SK-N-SH (cell line): Measurements from ENCODE around the gene KLK3. TPM values are rescaled to one million over a fixed set of nuclear protein-coding genes. Genes with fewer than 3 reads are reported as not detected.

Experiments
- CTCF ChIA-PET: fragments of 300-600, 350-600 bp; formaldehyde crosslinking; extraction: SDS; loops from one replicate; lab custom pipeline; 2021; lab: Yijun Ruan, JAX
- POLR2A ChIA-PET: fragments of 350-600 bp; sonication (Branson Sonifier 250); formaldehyde crosslinking; extraction: SDS; loops from one replicate; lab custom pipeline; 2020; ENCODE audit warnings: antibody characterized with exemption, inconsistent platforms; lab: Yijun Ruan, JAX
- DNase-seq: peaks from one replicate; pipeline ENCODE4 v3.0.0; 2012
- H2AFZ ChIP-seq: fragments of 200-600 bp; sonication (generic); 2 replicates; pipeline ENCODE4 v1.8.1; 2016; ENCODE audit warnings: antibody characterized with exemption, mild to moderate bottlenecking, low read depth
- H3F3A ChIP-seq: fragments of 200-600 bp; sonication (generic); replicated peaks from 2 replicates; pipeline ENCODE3; 2016; ENCODE audit warnings: antibody characterized with exemption, mild to moderate bottlenecking; ENCODE audit not compliant: insufficient read depth
- H3K27ac ChIP-seq, 2 experiments: fragments of 200-500 bp in 1 of 2; fragments of 200-600 bp in 1 of 2; sonication (Bioruptor generic) in 1 of 2; sonication (generic), shearing (Covaris generic) in 1 of 2; 2 replicates each; pipeline versions ENCODE4 v1.5.1 to v1.6.1; 2014 to 2016; ENCODE audit warnings: low read depth in 2 of 2, inconsistent platforms in 1 of 2, low read length in 1 of 2, mild to moderate bottlenecking in 1 of 2, mixed read lengths in 1 of 2
- H3K27me3 ChIP-seq: fragments of 200-600 bp; sonication (generic), shearing (Covaris generic); 2 replicates; pipeline ENCODE4 v1.6.1; 2016; ENCODE audit warnings: mixed run types; ENCODE audit not compliant: insufficient read depth
- H3K36me3 ChIP-seq, 2 experiments: fragments of 200-500 bp in 1 of 2; fragments of 200-600 bp in 1 of 2; sonication (Bioruptor generic) in 1 of 2; sonication (generic) in 1 of 2; replicated peaks in 1 of 2; 2 replicates each; pipeline versions ENCODE3 to v1.5.1; 2014 to 2016; ENCODE audit warnings: low read length in 1 of 2, mild to moderate bottlenecking in 1 of 2; ENCODE audit not compliant: insufficient read depth in 2 of 2, control insufficient read depth in 1 of 2
- H3K4me1 ChIP-seq, 2 experiments: fragments of 200-500 bp in 1 of 2; fragments of 200-600 bp in 1 of 2; sonication (Bioruptor generic) in 1 of 2; sonication (generic), shearing (Covaris generic) in 1 of 2; 2 replicates each; pipeline versions ENCODE4 v1.5.1 to v1.6.1; 2014 to 2016; ENCODE audit warnings: low read depth in 1 of 2, low read length in 1 of 2, mixed run types in 1 of 2; ENCODE audit not compliant: insufficient read depth in 2 of 2, control insufficient read depth in 1 of 2
- H3K4me2 ChIP-seq: fragments of 200-600 bp; sonication (generic), shearing (Covaris generic); 2 replicates; pipeline ENCODE4 v1.6.1; 2017; ENCODE audit warnings: mixed run types
- H3K4me3 ChIP-seq, 2 experiments: fragments of 200-500 bp in 1 of 2; fragments of 200-600 bp in 1 of 2; sonication (Bioruptor generic) in 1 of 2; sonication (generic), shearing (Covaris generic) in 1 of 2; 2 replicates each; pipeline versions ENCODE4 v1.5.1 to v1.8.1; 2014 to 2016; ENCODE audit warnings: low read depth in 2 of 2, inconsistent platforms in 1 of 2, low read length in 1 of 2, mild to moderate bottlenecking in 1 of 2, mixed read lengths in 1 of 2, moderate library complexity in 1 of 2
- H3K79me2 ChIP-seq: fragments of 200-600 bp; sonication (generic); 2 replicates; pipeline ENCODE4 v1.8.1; 2017; ENCODE audit warnings: mild to moderate bottlenecking; ENCODE audit not compliant: insufficient read depth
- H3K9ac ChIP-seq: fragments of 200-600 bp; sonication (generic); 2 replicates; pipeline ENCODE4 v1.6.1; 2017; ENCODE audit warnings: mixed run types
- H3K9me2 ChIP-seq: fragments of 200-600 bp; sonication (generic); 2 replicates; pipeline ENCODE4 v1.6.1; 2017; ENCODE audit warnings: mixed run types
- H3K9me3 ChIP-seq: fragments of 200-600 bp; sonication (generic); 2 replicates; pipeline ENCODE4 v1.6.1; 2017; ENCODE audit warnings: mixed run types, mild to moderate bottlenecking, moderate library complexity
- H4K20me1 ChIP-seq: fragments of 200-600 bp; sonication (generic); 2 replicates; pipeline ENCODE4 v1.6.1; 2017; ENCODE audit warnings: mild to moderate bottlenecking, mixed run types; ENCODE audit not compliant: insufficient read depth
- EP300 ChIP-seq, 2 experiments: IDR thresholded peaks; 2 replicates each; pipeline versions ENCODE4 v1.4.0 to v1.6.1; 2012; ENCODE audit warnings: borderline replicate concordance in 1 of 2, low read depth in 1 of 2, low read length in 1 of 2
- MEF2A ChIP-seq: IDR thresholded peaks from 2 replicates; pipeline ENCODE4 v1.4.0; 2012; ENCODE audit warnings: low read depth, borderline replicate concordance
- NRF1 ChIP-seq: IDR thresholded peaks from 2 replicates; pipeline ENCODE4 v1.6.1; 2012; ENCODE audit warnings: low read depth, mild to moderate bottlenecking, low read length
- RAD21 ChIP-seq: IDR thresholded peaks from 2 replicates; pipeline ENCODE4 v1.6.1; 2012; ENCODE audit warnings: mild to moderate bottlenecking, low read length
- RXRA ChIP-seq: IDR thresholded peaks from 2 replicates; pipeline ENCODE4 v1.4.0; 2012; ENCODE audit warnings: low read depth, mild to moderate bottlenecking, borderline replicate concordance
- SIN3A ChIP-seq: IDR thresholded peaks from 2 replicates; pipeline ENCODE4 v1.6.1; 2012; ENCODE audit warnings: low read depth, mild to moderate bottlenecking, low read length, moderate library complexity, borderline replicate concordance
- WGBS: methylation state at CpG from one replicate; pipeline ENCODE4 v1.1.6; 2017; ENCODE audit warnings: low lambda C conversion rate; 5-methylcytosine and 5-hydroxymethylcytosine counted together
- polyA plus RNA-seq, 3 experiments: library from polyadenylated mRNA; depleted of rRNA; stranded (reverse); fragments of >200 nt; gene quantifications; 2 replicates each; pipeline ENCODE4 v1.2.3, GENCODE V29; 2012
- TF ChIP-seq, protein P1 (sequence below): IDR thresholded peaks from 2 replicates; pipeline ENCODE4 v1.4.0; 2012; ENCODE audit warnings: low read depth, borderline replicate concordance
- TF ChIP-seq, protein P2 (sequence below): fragments of 150-350 bp; IDR thresholded peaks from 2 replicates; pipeline ENCODE4 v1.6.1; 2016; ENCODE audit warnings: mild to moderate bottlenecking, low read depth, low read length
- TF ChIP-seq, protein P3 (sequence below): fragments of 200-600 bp; sonication (generic); IDR thresholded peaks from 2 replicates; pipeline ENCODE4 v1.6.1; 2017; ENCODE audit warnings: antibody characterized with exemption, mild to moderate bottlenecking, moderate library complexity
- TF ChIP-seq, protein P4 (sequence below): IDR thresholded peaks from 2 replicates; pipeline ENCODE4 v1.4.0; 2012; ENCODE audit warnings: low read depth

Gene KLK3
- polyA plus RNA-seq, 1 of the 3 experiments (the other 2 are of a cell fraction) = not detected

DNA sequence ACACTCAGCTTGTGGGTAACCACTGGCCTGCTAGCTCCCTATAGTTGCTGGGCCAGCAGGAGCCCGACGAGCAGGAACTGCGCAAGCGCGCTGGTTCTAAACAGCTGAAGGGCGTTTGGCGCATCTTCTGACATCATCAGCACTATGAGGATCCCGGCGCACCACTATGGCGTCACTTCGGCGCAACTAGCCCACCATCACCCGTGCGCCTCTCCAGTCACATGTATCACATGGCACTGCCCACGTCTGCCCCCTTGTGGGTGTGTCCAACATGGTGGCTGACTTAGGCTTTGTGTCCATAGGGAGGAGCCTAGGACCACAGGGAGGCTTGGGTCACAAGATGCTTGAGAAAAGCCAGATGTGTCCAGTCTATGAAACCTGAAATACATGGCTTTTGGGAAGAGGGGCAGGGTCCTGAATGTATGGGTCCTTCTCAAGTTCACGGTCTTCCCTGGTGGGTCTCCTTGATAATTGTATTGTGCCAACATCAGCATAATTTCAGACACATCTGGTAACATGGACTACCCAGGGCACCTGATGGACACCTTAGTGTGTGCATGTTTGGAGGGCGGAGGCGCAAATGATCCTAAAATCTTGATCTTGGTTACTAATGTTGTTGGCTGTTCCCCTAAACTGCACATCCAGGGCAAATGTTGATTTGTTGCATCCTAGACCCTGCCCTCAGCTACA lies 38.5 kb downstream of the KLK3 start:
- Histone ChIP-seq H3K9ac (no peak overlapping the region), H3F3A (no peaks in the 10 kb centered on the region), H4K20me1 (no peaks in the 10 kb centered on the region), H3K4me3 (no peak overlapping the region), H3K27me3 (no peaks in the 10 kb centered on the region; the same call in 1 of the 2 replicates), H3K36me3 (no peaks in the 10 kb centered on the region), H2AFZ (no peak overlapping the region), H3K9me3 (no peaks in the 10 kb centered on the region), H3K4me2 (no peak overlapping the region), H3K27ac (no peak overlapping the region), H3K79me2 (no peaks in the 10 kb centered on the region), H3K4me1 (no peaks in the 10 kb centered on the region), H3K9me2 (no peaks in the 10 kb centered on the region)
- peak; percentile 66 for DNase-seq
- CTCF ChIA-PET = interaction anchor here (1.6 to 2.2 kb wide), 2 partner anchors 15 to 29 kb away, joined by 4 to 6 read pairs; no protein-coding TSS in a partner anchor
- 56% methylated on average over 18 of the region's 18 CpGs for WGBS
- POLR2A ChIA-PET = no interaction called here
- TF ChIP-seq RXRA = no peak
- TF ChIP-seq SIN3A = no peak
- TF ChIP-seq, protein P1, sequence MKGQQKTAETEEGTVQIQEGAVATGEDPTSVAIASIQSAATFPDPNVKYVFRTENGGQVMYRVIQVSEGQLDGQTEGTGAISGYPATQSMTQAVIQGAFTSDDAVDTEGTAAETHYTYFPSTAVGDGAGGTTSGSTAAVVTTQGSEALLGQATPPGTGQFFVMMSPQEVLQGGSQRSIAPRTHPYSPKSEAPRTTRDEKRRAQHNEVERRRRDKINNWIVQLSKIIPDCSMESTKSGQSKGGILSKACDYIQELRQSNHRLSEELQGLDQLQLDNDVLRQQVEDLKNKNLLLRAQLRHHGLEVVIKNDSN = peak; percentile 9; the same call in 1 of the 2 replicates
- TF ChIP-seq, protein P2, sequence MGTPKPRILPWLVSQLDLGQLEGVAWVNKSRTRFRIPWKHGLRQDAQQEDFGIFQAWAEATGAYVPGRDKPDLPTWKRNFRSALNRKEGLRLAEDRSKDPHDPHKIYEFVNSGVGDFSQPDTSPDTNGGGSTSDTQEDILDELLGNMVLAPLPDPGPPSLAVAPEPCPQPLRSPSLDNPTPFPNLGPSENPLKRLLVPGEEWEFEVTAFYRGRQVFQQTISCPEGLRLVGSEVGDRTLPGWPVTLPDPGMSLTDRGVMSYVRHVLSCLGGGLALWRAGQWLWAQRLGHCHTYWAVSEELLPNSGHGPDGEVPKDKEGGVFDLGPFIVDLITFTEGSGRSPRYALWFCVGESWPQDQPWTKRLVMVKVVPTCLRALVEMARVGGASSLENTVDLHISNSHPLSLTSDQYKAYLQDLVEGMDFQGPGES = no peak
- TF ChIP-seq, protein P3, sequence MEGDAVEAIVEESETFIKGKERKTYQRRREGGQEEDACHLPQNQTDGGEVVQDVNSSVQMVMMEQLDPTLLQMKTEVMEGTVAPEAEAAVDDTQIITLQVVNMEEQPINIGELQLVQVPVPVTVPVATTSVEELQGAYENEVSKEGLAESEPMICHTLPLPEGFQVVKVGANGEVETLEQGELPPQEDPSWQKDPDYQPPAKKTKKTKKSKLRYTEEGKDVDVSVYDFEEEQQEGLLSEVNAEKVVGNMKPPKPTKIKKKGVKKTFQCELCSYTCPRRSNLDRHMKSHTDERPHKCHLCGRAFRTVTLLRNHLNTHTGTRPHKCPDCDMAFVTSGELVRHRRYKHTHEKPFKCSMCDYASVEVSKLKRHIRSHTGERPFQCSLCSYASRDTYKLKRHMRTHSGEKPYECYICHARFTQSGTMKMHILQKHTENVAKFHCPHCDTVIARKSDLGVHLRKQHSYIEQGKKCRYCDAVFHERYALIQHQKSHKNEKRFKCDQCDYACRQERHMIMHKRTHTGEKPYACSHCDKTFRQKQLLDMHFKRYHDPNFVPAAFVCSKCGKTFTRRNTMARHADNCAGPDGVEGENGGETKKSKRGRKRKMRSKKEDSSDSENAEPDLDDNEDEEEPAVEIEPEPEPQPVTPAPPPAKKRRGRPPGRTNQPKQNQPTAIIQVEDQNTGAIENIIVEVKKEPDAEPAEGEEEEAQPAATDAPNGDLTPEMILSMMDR = peak; percentile 26; the same call in 1 of the 2 replicates
- no peak for TF ChIP-seq MEF2A
- TF ChIP-seq NRF1 = no peak
- no peak for TF ChIP-seq RAD21
- TF ChIP-seq, protein P4, sequence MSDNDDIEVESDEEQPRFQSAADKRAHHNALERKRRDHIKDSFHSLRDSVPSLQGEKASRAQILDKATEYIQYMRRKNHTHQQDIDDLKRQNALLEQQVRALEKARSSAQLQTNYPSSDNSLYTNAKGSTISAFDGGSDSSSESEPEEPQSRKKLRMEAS = no peak
- TF ChIP-seq EP300 (IDR thresholded peaks at IDR 0.05; ENCODE audit: borderline replicate concordance in 1 of 2, low read depth in 1 of 2, low read length in 1 of 2) = no peak
